Measurements from ENCODE around the gene CTDSPL.

The CTDSPL gene

GRCh38 chr3:38028621-38029361, 167.1 kb downstream of the CTDSPL start:
- H3K4me1 ChIP-seq (ENCODE audit: control extremely low read depth in 1 of 4, control insufficient read depth in 4 of 4, insufficient read depth in 4 of 4, low read length in 3 of 4), result peaks cover 6 to 27% (median 22%) of the 10 kb centered on the region in 4 experiments
- no peak for DNase-seq

DNA sequence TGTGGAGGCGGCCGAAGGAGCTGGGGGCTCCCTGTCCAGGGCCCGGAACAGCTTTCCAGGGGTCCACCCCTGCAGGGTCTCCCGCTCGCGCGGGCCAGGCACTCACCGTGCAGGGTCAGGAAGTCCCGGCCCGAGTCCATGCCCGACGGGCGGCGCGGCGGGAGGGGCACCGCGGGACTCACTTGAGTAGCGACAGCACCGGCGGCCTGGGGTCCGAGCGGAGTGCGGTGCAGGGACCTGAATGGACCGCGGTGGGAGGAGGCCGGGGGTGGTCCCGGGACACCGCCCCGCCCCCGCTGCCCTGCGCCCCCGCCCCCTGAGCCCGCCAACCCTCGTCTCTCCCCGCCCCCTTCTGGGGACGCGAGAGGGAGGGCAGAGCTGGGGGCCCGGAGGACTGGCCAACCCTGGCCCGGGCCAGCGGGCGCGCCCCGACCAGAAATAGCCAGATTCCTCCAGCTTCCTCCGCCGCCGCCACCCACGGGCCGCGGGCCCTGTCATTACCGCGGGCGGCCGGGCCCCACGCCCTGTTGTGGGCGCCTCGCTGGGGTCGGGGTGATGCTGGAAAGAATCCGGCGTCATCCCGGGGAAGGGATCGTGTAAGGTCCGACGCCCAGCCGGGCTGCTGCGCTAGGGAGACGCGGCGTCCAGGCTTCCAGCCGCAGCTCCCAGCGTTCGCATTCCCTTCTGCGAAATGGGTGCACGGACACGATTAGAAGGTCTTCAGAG, 167.9 kb downstream of the CTDSPL start, which contains the start of gene PLCD1:
Gene PLCD1 (minus strand): TSS at position 243 of the 726 bp plus-strand sequence. CDS start 103 bp downstream, at position 140.
- H3K9me3 ChIP-seq (ENCODE audit: control extremely low read depth in 1 of 5, control insufficient read depth in 4 of 5, insufficient read depth in 2 of 5, low read depth in 1 of 5, low read length in 4 of 5), result no peaks in the 10 kb centered on the region
- DNase-seq, result peak in 2 of 3 donors; percentile 23 to 37
- ChIA-PET POLR2A (no interaction called here), CTCF (no interaction called here)
- no peaks in the 10 kb centered on the region for H3K36me3 ChIP-seq (ENCODE audit: control insufficient read depth in 4 of 4, insufficient read depth in 4 of 4, low read length in 3 of 4)
- H3K4me1 ChIP-seq (ENCODE audit: control extremely low read depth in 1 of 4, control insufficient read depth in 4 of 4, insufficient read depth in 4 of 4, low read length in 3 of 4), result peaks cover 6 to 22% (median 19%) of the 10 kb centered on the region in 4 experiments
- H3K27ac ChIP-seq (ENCODE audit: insufficient read depth in 1 of 2, low read depth in 1 of 2, low read length in 2 of 2, poor library complexity in 1 of 2, severe bottlenecking in 2 of 2), result no peak within 1 kb of the TSS
- H3K27me3 ChIP-seq (replicated peaks in 2 of 5; ENCODE audit: control insufficient read depth in 4 of 5, insufficient read depth in 5 of 5, low read length in 4 of 5), result peaks cover 0 to 54% (median 38%) of the 10 kb centered on the region in 5 experiments
- WGBS (ENCODE audit: insufficient coverage), result 2% methylated on average over 58 of the region's 75 CpGs
- H3K4me3 ChIP-seq (ENCODE audit: control insufficient read depth in 1 of 7, extremely low read depth in 1 of 7, insufficient read depth in 4 of 7, low read depth in 2 of 7, low read length in 6 of 7), result peak within 1 kb of the TSS in 6 of 7 experiments; percentile 19 to 70 (median 46)

More at GRCh38 chr3:38028621-38029361, 167.1 kb downstream of the CTDSPL start:
- Histone ChIP-seq H3K27me3 (replicated peaks in 2 of 5; ENCODE audit: control insufficient read depth in 4 of 5, insufficient read depth in 5 of 5, low read length in 4 of 5) (peaks cover 0 to 54% (median 38%) of the 10 kb centered on the region in 5 experiments), H3K4me3 (ENCODE audit: control insufficient read depth in 1 of 7, extremely low read depth in 1 of 7, insufficient read depth in 4 of 7, low read depth in 2 of 7, low read length in 6 of 7) (peak overlapping the region in 6 of 7 experiments; percentile 19 to 70 (median 37)), H3K27ac (ENCODE audit: insufficient read depth in 1 of 2, low read depth in 1 of 2, low read length in 2 of 2, poor library complexity in 1 of 2, severe bottlenecking in 2 of 2) (no peak overlapping the region), H3K9me3 (ENCODE audit: control extremely low read depth in 1 of 5, control insufficient read depth in 4 of 5, insufficient read depth in 2 of 5, low read depth in 1 of 5, low read length in 4 of 5) (no peaks in the 10 kb centered on the region), H3K36me3 (ENCODE audit: control insufficient read depth in 4 of 4, insufficient read depth in 4 of 4, low read length in 3 of 4) (no peaks in the 10 kb centered on the region)
- CTCF ChIA-PET, result no interaction called here
- POLR2A ChIA-PET, result no interaction called here
- WGBS (ENCODE audit: insufficient coverage), result 34% methylated on average over 32 of the region's 45 CpGs

DNA sequence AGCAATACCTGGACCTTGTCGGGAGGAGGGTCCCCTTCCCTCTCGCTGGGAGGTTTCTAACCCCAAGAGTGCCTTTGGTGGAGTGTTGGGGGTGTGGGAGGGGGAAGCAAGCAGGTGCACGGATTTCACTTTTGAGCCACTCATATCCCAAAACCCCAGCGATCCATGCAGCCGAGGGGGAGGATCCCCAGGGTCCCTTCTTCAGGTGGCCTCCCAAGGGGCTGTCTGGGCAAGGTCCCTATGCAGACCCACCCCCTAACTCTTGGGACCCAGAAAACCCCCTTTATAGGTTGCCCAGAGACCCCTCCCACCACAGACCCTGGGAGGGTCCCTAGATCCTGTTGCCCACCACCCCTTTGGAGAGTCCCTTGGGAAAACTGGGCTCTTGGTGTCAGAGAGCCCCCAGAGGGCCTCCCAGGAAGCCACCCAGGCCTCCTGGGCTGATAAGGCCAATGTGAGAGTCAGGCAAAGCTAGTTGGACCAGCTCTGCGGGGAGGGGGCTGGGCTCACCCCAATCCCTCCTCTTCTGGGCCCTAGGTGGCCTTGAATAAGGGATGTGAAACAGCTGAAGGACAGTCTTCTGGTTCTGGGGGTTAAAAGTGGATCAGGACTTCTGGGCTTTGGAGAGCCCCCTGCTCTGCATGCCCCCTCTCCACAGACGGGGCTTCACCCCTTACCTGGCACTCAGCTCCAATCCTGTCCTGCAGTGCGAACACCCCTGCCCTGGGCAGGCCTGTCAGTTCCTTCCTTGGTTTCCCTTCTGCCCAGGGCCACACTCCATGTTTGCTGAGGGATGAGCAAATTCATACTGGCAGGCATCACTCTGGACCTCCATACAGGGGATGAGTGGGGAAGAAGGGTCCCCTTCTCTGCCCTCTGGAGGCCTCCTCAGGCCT, 168.7 kb downstream of the CTDSPL start:
- H3K4me3 ChIP-seq (ENCODE audit: control insufficient read depth in 1 of 7, extremely low read depth in 1 of 7, insufficient read depth in 4 of 7, low read depth in 2 of 7, low read length in 6 of 7), result peak overlapping the region in 4 of 7 experiments; percentile 45 to 70 (median 54)
- 45% methylated on average over 7 of the region's 8 CpGs for WGBS (ENCODE audit: insufficient coverage)
- POLR2A ChIA-PET, result no interaction called here
- no peaks in the 10 kb centered on the region for H3K36me3 ChIP-seq (ENCODE audit: control insufficient read depth in 4 of 4, insufficient read depth in 4 of 4, low read length in 3 of 4)
- H3K27me3 ChIP-seq (replicated peaks in 2 of 5; ENCODE audit: control insufficient read depth in 4 of 5, insufficient read depth in 5 of 5, low read length in 4 of 5), result peaks cover 0 to 54% (median 38%) of the 10 kb centered on the region in 5 experiments
- peaks cover 5 to 17% (median 16%) of the 10 kb centered on the region in 4 experiments for H3K4me1 ChIP-seq (ENCODE audit: control extremely low read depth in 1 of 4, control insufficient read depth in 4 of 4, insufficient read depth in 4 of 4, low read length in 3 of 4)
- H3K27ac ChIP-seq (ENCODE audit: insufficient read depth in 1 of 2, low read depth in 1 of 2, low read length in 2 of 2, poor library complexity in 1 of 2, severe bottlenecking in 2 of 2), result no peak overlapping the region
- DNase-seq, result no peak
- no peaks in the 10 kb centered on the region for H3K9me3 ChIP-seq (ENCODE audit: control extremely low read depth in 1 of 5, control insufficient read depth in 4 of 5, insufficient read depth in 2 of 5, low read depth in 1 of 5, low read length in 4 of 5)
- CTCF ChIA-PET, result no interaction called here

GRCh38 chr3:38031022-38031994, 169.6 kb downstream of the CTDSPL start:
- Histone ChIP-seq H3K27me3 (replicated peaks in 2 of 5; ENCODE audit: control insufficient read depth in 4 of 5, insufficient read depth in 5 of 5, low read length in 4 of 5) (peaks cover 0 to 54% (median 38%) of the 10 kb centered on the region in 5 experiments), H3K4me3 (ENCODE audit: control insufficient read depth in 1 of 7, extremely low read depth in 1 of 7, insufficient read depth in 4 of 7, low read depth in 2 of 7, low read length in 6 of 7) (no peak overlapping the region), H3K27ac (ENCODE audit: insufficient read depth in 1 of 2, low read depth in 1 of 2, low read length in 2 of 2, poor library complexity in 1 of 2, severe bottlenecking in 2 of 2) (no peak overlapping the region), H3K4me1 (ENCODE audit: control extremely low read depth in 1 of 4, control insufficient read depth in 4 of 4, insufficient read depth in 4 of 4, low read length in 3 of 4) (peaks cover 0 to 11% (median 11%) of the 10 kb centered on the region in 4 experiments), H3K36me3 (ENCODE audit: control insufficient read depth in 4 of 4, insufficient read depth in 4 of 4, low read length in 3 of 4) (no peaks in the 10 kb centered on the region), H3K9me3 (ENCODE audit: control extremely low read depth in 1 of 5, control insufficient read depth in 4 of 5, insufficient read depth in 2 of 5, low read depth in 1 of 5, low read length in 4 of 5) (no peaks in the 10 kb centered on the region)
- CTCF ChIA-PET, result interaction anchor here (1.1 kb wide), 1 partner anchor 28 kb away, joined by 3 read pairs; no protein-coding TSS in a partner anchor
- WGBS (ENCODE audit: insufficient coverage), result 68% methylated on average over 4 of the region's 9 CpGs
- POLR2A ChIA-PET, result no interaction called here
- DNase-seq, result peak; percentile 26 to 65 (median 48)

DNA sequence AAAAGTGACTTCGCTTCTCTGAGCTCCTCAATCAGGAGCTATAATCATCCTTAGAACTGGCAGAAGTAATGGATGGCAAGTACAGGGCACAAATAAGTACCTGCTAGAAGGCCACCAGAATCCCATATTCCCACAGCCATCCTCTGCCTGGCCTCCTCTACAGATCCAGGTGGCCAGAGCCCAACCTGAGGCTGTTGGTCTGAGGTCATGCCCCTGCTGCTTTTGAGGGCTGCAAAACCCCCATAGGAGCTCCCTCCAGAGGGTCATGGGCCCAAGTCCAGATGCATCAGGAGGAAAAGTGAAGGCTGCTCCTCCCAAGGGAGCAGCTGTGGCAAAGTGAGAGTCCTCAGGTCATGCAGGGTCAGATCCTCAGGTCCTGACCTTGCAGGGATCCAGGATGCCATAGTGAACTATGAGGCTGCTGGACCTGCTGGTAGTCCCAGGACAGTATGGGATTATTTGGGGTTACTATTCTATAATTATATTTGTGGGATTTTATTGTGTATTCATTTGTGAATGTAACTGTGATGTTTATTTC, 170.7 kb downstream of the CTDSPL start:
- no peaks in the 10 kb centered on the region for H3K9me3 ChIP-seq (ENCODE audit: control extremely low read depth in 1 of 5, control insufficient read depth in 4 of 5, insufficient read depth in 2 of 5, low read depth in 1 of 5, low read length in 4 of 5)
- H3K36me3 ChIP-seq (ENCODE audit: control insufficient read depth in 4 of 4, insufficient read depth in 4 of 4, low read length in 3 of 4), result no peaks in the 10 kb centered on the region
- CTCF ChIA-PET, result interaction anchor here (0.9 to 1.6 kb wide), 3 partner anchors 12 to 29 kb away, joined by 3 to 6 read pairs (median 3); no protein-coding TSS in a partner anchor
- peaks cover 0 to 53% (median 38%) of the 10 kb centered on the region in 5 experiments for H3K27me3 ChIP-seq (replicated peaks in 2 of 5; ENCODE audit: control insufficient read depth in 4 of 5, insufficient read depth in 5 of 5, low read length in 4 of 5)
- no peak for DNase-seq
- peaks cover 0 to 11% (median 11%) of the 10 kb centered on the region in 4 experiments for H3K4me1 ChIP-seq (ENCODE audit: control extremely low read depth in 1 of 4, control insufficient read depth in 4 of 4, insufficient read depth in 4 of 4, low read length in 3 of 4)
- POLR2A ChIA-PET, result no interaction called here
- WGBS (ENCODE audit: insufficient coverage), result 100% methylated on average over 1 of the region's 1 CpG
- no peak overlapping the region for H3K4me3 ChIP-seq (ENCODE audit: control insufficient read depth in 1 of 7, extremely low read depth in 1 of 7, insufficient read depth in 4 of 7, low read depth in 2 of 7, low read length in 6 of 7)
- H3K27ac ChIP-seq (ENCODE audit: insufficient read depth in 1 of 2, low read depth in 1 of 2, low read length in 2 of 2, poor library complexity in 1 of 2, severe bottlenecking in 2 of 2), result no peak overlapping the region

All from common myeloid progenitor, CD34-positive (primary cell).